Kidney (tissue), 14 donors: Measurements from ENCODE around the gene MAPK13. TPM values are rescaled to one million over a fixed set of nuclear protein-coding genes. Genes with fewer than 3 reads are reported as not detected.

Source experiments
- DNase-seq, 5 donors: peaks; one replicate each; pipeline ENCODE4 v3.0.0-alpha.2; 2013 to 2020
- FAIRE-seq: peaks from 2 replicates; lab custom pipeline; 2012; peaks lifted over from hg19 to GRCh38; lab: Jason Lieb, UNC
- H3K27ac ChIP-seq, 2 donors: one replicate each; pipeline ENCODE4 v1.7.0; 2013; ENCODE audit warnings: low read depth in 2 of 2, low read length in 2 of 2, inconsistent platforms in 1 of 2
- H3K27me3 ChIP-seq: one replicate; pipeline ENCODE4 v1.7.1; 2013; ENCODE audit warnings: low read length, inconsistent platforms; ENCODE audit not compliant: control insufficient read depth, insufficient read depth
- H3K36me3 ChIP-seq, 3 donors: one replicate each; pipeline versions ENCODE4 v1.7.0 to v1.7.1; 2013; ENCODE audit warnings: low read length in 3 of 3, control low read depth in 1 of 3, inconsistent platforms in 1 of 3; ENCODE audit not compliant: insufficient read depth in 3 of 3, control insufficient read depth in 2 of 3
- H3K4me1 ChIP-seq, 3 donors: one replicate each; pipeline versions ENCODE4 v1.7.0 to v1.7.1; 2013; ENCODE audit warnings: low read length in 3 of 3, inconsistent platforms in 1 of 3, low read depth in 1 of 3; ENCODE audit not compliant: control insufficient read depth in 2 of 3, insufficient read depth in 2 of 3
- H3K4me3 ChIP-seq, 3 donors: one replicate each; pipeline versions ENCODE4 v1.7.0 to v1.8.1; 2013; ENCODE audit warnings: low read length in 3 of 3, control low read depth in 1 of 3, inconsistent platforms in 1 of 3
- H3K9ac ChIP-seq, 3 donors: one replicate each; pipeline versions ENCODE4 v1.7.0 to v1.7.1; 2013; ENCODE audit warnings: low read length in 3 of 3, control low read depth in 1 of 3, inconsistent platforms in 1 of 3
- H3K9me3 ChIP-seq, 3 donors: one replicate each; pipeline versions ENCODE4 v1.7.0 to v1.7.1; 2013; ENCODE audit warnings: low read length in 3 of 3, control low read depth in 1 of 3, inconsistent platforms in 1 of 3; ENCODE audit not compliant: control insufficient read depth in 2 of 3, insufficient read depth in 1 of 3
- CTCF ChIP-seq: IDR thresholded peaks from 3 replicates; pipeline ENCODE4 v1.5.1; 2012; ENCODE audit warnings: mild to moderate bottlenecking, moderate library complexity, borderline replicate concordance; ENCODE audit not compliant: insufficient read depth; ENCODE audit errors: extremely low read depth
- intact Hi-C: fragments of 100-400 bp; cut with DNase I; formaldehyde crosslinking; loops from one replicate; pipeline ENCODE4 v1.11.1; 2022
- polyA plus RNA-seq: library from polyadenylated mRNA; stranded (reverse); fragments of 350-450 nt; fragmentation: Illumina TruSeq; extraction: RNeasy Lipid Tissue Mini Kit (QIAGEN cat#74804); gene quantifications from one replicate; pipeline ENCODE4 v1.2.3, GENCODE V29; 2014; ENCODE audit warnings: low read depth, low replicate concordance; ENCODE audit not compliant: insufficient read depth
- total RNA-seq: library from RNA; stranded (reverse); fragmentation: NEBNext Ultra II Directional; extraction: Animal tissue kit (Norgen Biotek cat#: 25700); gene quantifications from one replicate; pipeline ENCODE4 v1.2.1, GENCODE V29; 2021
- donor health status: control.
- donor health status: control.
- donor health status: control.
- donor health status: control.
- donor health status: control.
- donor health status: DM: yes; HTN: yes; CAD: no.
- donor health status: Normal renal cell carcinoma (clear cell type).

The MAPK13 gene
- total and polyA plus RNA-seq, 2 donors from 2014 or later = 20.3 to 43.3 TPM

GRCh38 chr6:36115412-36115811, 14.9 kb upstream of the MAPK13 start:
- Histone ChIP-seq H3K9ac (no peak overlapping the region), H3K4me3 (no peak overlapping the region), H3K36me3 (peaks cover 0 to under 1% (median under 1%) of the 10 kb centered on the region in 3 donors), H3K9me3 (no peaks in the 10 kb centered on the region), H3K27ac (no peak overlapping the region), H3K27me3 (no peaks in the 10 kb centered on the region), H3K4me1 (no peaks in the 10 kb centered on the region)
- intact Hi-C loops = no loop called here
- no peak for DNase-seq
- no peak for TF ChIP-seq CTCF
- FAIRE-seq = no peak

GRCh38 chr6:36116066-36116864, 14.0 kb upstream of the MAPK13 start:
- H3K27me3 ChIP-seq = no peaks in the 10 kb centered on the region
- no peak overlapping the region for H3K27ac ChIP-seq
- FAIRE-seq (no peak), DNase-seq (no peak)
- no peak overlapping the region for H3K4me3 ChIP-seq
- H3K9ac ChIP-seq = no peak overlapping the region
- intact Hi-C loops = no loop called here
- H3K9me3 ChIP-seq = no peaks in the 10 kb centered on the region
- TF ChIP-seq CTCF = no peak
- H3K36me3 ChIP-seq = no peaks in the 10 kb centered on the region
- H3K4me1 ChIP-seq = peaks cover 0 to 3% (median 3%) of the 10 kb centered on the region in 3 donors

GRCh38 chr6:36116943-36117342, 13.4 kb upstream of the MAPK13 start:
- H3K9ac ChIP-seq = no peak overlapping the region
- no peaks in the 10 kb centered on the region for H3K27me3 ChIP-seq
- intact Hi-C loops = no loop called here
- DNase-seq (no peak), FAIRE-seq (no peak)
- peaks cover 0 to 4% (median 3%) of the 10 kb centered on the region in 3 donors for H3K4me1 ChIP-seq
- no peak overlapping the region for H3K4me3 ChIP-seq
- no peak overlapping the region for H3K27ac ChIP-seq
- H3K36me3 ChIP-seq = no peaks in the 10 kb centered on the region
- no peaks in the 10 kb centered on the region for H3K9me3 ChIP-seq
- TF ChIP-seq CTCF = no peak
